Caki2 (cell line): ENCODE data around the gene RELL2. TPM values are rescaled to one million over a fixed set of nuclear protein-coding genes. Genes with fewer than 3 reads are reported as not detected.

Experiments
- DNase-seq: peaks from one replicate; pipeline ENCODE4 v3.0.0-alpha.2; 2015; ENCODE audit warnings: low read depth
- in situ Hi-C: cut with HindIII; loops from 2 replicates; pipeline ENCODE4 v1.10.0; 2016; ENCODE audit warnings: low sequenced_read_pairs, low pct_unique_long_range_greater_than_20kb, mixed read lengths
- total RNA-seq: library from RNA; depleted of rRNA; stranded (reverse); fragments of >200 nt; shearing (Covaris generic); gene quantifications from 2 replicates; pipeline ENCODE4 v1.2.3, GENCODE V29; 2014; ENCODE audit warnings: low replicate concordance

The RELL2 gene
- total RNA-seq, 1 experiment from 2014 or later: 2.6 TPM

DNA sequence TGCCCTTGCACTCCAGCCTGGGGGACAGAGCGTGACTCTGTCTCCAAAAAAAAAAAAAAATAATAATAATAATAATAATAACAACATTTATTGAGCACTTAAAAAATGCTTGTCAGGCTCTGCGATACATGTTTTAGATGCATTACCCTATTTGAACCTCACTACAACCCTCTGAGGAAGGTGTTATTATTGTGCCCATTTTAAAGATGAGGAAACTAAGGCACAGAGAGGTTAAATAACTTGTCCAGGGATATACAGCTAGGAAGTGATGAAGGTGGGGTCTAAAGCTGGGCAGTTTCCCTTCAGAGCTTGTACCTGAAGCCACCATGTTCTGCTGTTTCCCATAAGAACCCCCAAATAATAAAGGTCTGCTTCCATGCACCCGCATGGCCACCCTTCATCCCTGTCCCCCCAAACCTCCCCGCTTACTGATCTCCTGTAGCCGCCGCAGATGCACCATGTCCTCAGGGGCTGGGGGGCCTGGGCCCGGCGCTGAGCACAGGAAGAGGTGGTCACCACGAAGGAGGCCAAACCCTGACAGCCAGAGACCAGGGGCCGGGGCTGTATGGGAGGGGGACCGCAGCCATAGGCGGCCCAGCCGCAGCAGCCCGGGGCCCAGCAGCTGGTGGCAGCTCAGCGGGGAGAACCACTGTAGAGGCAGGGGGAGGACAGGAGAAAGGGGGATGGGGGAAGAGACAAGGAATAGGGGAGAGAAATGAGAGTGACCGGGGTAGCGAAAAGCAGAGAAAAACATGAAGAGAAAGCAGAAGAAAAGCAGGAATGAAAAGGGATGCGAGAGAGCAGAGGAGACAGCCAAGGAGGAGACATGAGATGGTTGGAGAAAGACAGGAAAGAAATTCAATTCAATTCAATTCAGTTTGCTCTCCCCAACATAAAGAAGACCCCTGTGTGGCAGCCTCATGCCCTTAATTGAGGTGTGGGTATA is 29.5 kb downstream of the RELL2 start:
- no peak for DNase-seq
- in situ Hi-C loops: no loop called here

DNA sequence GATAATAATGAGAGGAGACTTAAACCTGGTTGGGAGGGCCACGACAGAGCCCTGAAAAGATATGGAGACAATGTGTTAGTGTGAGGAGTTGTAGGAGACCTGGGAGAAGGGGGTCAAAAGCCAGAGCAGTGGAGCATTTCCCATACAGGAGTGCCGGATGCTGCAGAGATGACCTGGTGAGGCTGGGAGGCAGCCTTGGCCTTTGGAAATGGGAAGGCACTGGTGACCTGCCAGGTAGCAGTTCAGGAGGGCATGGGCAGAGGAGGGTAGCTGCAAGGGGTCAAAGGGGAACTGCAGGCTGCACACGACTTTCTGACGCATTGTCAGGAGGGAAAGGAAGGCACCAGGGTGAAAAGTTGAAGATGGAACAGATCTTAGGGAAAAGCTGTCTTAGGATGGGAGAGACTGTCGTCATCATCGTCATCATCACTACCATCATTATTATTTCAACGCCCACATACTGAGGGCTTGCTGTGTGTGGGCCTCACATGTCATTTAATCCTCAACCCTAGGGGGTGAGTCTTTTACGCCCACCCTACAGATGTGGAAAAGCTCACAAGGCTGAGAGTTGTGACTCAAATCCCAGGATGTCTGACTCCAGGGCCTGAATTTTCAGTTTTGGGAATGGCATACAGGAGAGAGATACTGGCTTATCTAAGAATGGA is 31.9 kb downstream of the RELL2 start:
- in situ Hi-C loops: no loop called here

DNA sequence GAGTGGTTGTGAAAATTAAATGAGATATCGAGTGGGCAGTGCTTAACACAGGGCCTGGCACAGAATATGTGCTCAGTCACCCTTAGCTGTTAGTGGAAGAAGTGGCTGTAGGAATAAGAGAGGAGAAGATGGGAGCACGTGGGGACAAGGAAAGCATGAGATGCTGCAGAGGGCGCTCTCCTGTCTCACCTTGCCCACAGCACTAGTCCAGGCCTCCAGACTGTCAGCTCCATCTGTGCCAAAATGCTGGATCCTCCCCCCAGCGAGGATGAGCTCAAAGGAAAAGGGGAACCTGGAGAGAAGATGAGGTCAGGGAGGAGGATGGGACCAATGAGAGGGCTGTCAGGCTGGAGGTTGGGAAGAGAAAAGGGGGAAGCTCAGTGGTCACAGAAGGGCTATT is 32.7 kb downstream of the RELL2 start:
- in situ Hi-C loops: no loop called here
- DNase-seq: no peak

More for the DNA sequence above, 31.9 kb downstream of the RELL2 start:
- no peak for DNase-seq

DNA sequence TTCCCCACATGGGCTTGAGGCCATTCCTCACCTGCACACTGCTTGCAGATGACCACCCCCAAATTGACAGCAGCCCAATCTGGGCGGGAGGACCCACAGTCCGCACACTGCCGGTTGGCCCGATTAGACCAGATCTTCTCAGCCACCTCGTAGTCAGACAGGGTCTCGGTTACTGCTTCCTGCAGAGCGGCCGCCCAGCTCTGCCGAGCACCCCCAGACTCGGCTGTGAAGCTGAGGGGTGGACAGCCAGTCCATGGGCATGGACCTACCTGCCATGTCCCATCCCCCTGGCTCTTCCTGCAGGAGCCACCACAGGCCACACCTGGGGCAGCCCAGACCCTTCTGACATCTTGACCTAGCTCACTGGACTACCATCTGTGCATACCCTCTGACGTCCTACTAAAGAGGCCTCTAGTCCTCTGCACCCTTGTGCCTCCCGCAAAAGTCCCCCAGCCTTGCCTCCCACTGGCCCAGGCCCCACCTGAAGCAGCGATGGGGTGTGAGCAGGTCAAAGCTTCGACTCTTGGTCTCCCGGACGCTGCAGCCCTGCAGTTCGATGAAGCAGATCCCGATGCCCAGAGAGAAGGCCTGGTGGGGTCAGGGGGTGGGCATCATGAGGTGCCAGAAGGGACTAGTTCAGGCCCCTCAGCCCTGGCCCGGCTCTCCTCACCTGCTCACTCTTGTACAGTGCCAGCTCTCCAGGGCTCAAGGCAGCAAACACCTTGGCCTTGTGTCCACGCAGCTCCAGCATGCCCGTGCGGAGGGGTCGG is 35.5 kb downstream of the RELL2 start:
- no peak for DNase-seq
- in situ Hi-C loops: no loop called here

DNA sequence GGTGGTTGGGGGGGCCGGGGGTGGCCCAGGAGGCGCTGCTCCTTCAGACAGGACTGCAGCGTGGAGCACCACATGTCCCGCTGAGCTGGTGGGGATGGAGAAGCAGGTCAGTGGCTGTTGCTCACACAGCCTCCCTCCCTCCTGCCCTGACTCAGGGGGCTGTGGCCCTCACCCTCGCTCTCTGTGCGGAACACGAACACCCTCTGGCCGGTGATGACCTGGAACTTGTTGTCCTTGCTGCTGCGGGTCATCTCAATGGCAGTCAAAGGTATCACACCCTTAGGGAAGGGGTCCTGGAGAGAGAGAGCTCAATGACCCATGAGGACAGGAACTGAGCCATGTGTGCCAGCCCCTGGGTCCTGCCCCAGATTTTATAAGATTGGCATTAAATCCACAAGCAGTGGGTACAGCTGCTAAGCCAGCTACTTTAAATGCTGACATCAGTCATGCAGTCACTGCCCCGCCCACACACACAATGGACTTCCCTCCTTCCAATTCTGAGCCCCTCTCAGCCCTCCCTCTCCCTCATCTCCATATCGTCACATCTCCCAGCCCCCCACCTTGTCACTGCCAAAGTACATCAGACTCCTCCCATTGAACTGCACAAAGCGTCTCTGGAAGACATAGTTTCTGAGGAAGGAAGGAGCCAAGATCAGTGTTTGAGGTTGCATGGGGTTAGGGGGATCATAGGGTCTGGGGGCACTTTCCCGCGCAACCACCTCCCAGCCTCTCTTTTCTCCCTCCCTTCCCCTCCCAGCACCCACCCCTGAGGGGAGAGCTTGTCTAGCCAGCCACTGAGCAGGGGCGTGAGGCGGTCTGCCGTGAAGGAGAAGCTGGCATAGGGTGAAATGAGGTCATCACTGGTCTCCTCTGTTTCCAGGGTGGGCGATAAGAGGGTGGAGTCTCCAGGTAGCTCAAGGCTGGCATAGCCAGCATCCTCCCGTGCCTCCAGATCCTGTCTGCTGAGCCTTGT is 36.3 kb downstream of the RELL2 start:
- DNase-seq: no peak
- in situ Hi-C loops: no loop called here

DNA sequence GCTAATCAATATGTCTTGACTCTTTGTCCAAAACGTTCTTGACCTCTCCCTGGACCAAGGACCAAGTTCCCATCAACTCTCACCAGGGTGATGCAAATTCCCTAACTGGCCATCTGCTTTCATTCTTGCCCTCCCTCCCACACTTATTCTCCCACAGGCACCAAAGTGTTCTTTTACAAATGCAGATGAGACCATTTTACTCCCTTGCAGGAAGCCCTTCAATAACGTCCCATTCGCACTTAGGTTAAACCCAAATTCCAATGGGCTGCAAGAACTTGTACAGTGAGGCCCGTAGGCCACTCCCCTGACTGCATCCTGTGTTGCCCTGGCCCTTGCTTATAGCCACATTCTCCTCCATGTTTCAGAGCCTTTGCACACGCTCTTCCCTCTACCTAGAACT is 38.0 kb downstream of the RELL2 start:
- no peak for DNase-seq
- in situ Hi-C loops: no loop called here

DNA sequence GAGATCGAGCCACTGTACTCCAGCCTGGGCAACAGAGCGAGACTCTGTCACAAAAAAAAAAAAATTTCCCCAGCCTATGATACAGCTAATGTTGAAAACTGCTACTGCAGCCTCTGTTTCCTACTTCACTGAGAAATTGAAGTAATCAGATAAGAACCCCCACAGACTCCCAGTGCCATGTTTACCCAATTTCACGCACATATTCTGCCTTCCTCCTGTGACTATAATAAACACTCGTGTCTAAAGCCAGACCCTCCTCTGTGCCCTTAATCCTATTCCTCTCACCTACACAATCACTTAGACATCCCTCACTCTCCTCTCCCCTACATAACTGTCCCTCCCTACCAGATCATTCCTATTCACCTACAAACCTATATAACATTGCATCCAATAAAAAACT is 38.9 kb downstream of the RELL2 start:
- no peak for DNase-seq
- in situ Hi-C loops: no loop called here

DNA sequence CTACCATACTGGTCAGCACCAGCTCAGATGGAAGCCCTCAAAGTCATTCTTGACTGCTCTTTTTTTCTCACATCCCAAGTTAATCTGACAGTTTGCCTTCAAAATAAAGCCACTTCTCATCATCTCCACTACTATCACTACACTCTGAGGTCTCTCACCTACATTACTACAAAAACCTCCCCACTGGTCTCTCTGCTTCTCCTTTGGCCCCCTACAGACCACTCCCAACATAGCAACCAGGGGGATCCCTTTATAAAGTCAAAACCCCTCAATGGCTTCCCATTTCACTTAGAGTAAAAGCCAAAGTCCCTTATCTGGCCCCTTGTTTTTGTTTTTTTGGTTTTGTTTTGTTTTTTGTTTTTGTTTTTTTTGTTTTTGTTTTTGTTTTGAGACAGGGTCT is 40.6 kb downstream of the RELL2 start:
- in situ Hi-C loops: no loop called here
- no peak for DNase-seq

DNA sequence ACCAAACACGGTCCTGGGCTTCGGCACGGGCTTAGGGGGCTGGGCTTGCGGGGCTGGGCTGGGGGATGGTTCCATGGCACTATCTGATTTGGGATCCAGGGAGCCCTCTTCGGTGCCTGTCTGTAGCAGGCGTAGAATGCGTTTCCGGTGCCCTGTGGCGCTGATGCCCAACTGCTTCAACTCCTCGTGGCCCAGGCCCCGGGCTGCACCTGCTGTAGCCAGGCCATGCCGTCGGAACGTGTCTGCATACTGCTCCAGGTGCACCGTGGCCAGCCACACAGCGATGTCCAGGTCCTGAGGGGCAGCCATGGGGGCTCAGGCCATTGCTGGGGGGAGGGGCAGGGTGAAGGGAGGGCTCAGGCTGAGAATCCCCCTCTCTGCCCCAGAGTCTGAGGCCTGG is 43.4 kb downstream of the RELL2 start:
- in situ Hi-C loops: no loop called here
- no peak for DNase-seq

DNA sequence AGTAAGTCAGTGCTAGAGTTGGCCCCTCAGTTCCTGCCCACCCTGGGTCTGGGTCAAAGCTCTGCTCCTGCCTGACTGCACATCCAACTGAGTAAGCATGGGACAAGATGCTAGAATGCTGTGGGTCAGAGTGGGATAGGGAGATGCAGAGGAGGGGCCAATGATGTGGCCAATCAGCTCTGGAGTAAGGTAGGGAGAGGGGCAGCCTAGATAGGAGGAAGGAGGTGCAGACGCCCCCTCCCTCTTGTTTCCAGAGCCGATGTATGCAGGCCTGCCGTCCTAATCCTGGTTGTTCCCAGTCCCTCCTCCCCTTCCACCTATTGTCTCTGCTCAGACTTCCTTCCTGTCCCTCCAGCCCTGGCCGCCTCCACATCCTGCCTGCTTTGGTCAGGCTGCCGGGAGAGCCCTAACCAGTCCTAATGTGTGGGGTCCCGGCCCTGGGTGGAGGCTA is 44.0 kb downstream of the RELL2 start:
- DNase-seq: no peak
- in situ Hi-C loops: no loop called here

DNA sequence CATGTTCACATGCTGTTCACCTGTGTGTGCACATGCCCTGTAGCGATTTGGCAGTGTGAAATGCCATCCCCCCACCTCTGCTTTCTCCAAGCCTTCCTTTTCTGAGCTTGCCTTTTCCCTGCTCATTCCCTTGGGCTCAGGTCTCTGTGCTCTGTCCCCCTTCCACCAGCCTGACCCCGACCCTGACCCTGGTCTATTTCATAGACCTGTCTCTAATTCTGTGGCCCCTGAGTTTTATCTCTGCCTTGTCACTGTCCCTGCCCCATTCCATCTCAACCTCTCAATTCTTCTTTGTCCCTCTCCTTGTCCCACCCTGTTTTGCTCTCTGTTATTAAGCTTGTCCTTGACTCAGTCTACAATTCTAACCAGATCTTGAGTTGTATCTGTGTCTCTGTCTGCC is 44.5 kb downstream of the RELL2 start:
- in situ Hi-C loops: no loop called here
- DNase-seq: no peak

DNA sequence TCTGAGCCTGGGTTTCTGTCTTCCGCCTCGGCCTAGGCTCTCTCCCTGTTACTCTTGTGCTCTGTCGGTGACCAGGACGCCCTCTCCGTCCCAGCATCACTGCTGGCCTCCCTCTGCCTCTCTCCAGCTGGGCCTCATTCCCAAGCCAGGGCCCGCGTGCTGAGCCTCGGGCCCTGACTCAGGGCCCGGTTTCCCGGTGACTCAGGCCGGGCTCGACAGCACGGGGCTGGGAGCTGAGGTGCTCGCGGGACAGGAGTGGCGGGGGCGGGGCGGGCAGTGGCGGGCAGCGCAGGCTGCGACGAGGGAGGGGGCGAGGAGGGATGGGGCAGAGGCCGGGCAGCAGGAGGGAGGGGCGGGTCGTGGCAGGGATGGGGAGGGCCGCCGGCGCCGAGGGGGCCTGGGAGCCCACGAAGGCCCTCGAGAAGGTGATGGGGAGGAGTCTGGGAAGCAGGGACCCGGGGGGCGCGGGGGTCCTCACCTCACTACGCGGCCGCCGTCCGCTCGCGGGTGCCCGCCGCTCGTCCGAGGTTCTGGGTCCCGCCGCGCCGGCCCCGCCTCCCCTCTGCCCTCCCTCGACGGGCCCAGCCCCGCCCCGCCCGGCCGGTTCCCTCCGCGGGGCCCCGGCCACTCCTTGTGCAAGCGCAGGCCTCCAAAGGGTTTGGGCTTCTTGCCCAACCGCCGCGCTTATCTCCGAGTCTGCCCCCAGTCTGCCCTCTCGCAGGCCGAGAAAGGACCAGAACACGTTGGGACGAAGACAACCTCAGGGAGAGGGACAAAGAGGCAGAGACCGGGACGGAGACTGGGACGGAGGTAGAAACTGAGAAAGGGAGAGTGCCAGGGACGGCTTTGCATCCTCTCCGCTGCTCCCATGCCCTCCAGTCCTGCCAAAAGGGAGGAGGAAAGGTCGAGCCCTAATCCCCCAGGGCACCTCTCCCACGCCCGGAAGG is 45.2 kb downstream of the RELL2 start, which contains the start of gene ARAP3:
TSS of gene ARAP3 (minus strand) at position 536 of the 947 bp plus-strand sequence. CDS start 1,744 bp downstream, outside the sequence.
- DNase-seq: peak; percentile 68
- in situ Hi-C loops: no loop called here

DNA sequence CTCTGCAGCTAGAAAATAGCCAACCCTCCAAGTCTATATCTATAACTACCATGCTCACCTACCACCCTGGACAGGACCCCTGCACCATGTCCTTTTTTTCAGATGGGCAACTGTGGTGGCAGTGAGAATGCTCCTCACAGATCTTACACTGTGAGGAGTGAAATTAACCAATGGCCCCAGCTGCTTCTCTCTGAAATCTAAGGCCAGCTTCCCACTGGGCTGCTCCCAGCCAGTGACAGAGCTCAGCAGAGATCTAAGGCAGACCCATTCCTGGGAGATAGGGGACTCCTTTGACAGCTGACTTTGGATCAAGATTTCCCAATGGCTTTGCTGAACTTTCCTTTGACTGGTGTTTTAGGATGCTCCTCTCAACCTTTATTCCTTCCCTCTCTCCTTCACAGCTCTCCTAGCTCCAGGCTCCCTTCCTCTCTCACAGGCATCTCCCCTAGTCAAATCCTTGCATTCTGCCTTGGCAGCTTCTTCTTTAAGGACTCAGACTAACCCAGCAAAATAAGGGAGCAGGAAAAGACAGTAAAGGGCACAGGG is 46.9 kb downstream of the RELL2 start:
- DNase-seq: no peak
- in situ Hi-C loops: no loop called here

DNA sequence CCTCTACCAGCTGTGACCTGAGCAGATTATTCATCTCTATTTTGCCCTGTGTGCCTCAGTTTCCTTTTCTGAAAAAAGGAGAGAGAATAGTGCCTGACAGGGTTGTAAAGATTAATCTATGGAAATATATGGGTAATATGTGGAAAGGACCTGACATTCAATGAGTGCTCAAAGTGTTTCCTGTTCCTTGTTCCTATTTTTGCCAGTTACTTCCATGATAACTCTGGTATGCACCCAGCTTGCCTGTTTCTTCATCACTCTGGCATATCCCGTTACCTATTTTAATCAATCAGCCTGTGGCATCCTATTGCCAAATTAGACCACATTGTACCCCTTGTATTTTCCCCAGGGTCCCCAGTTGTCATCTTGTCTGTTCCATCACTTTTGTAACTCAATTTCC is 48.8 kb downstream of the RELL2 start:
- in situ Hi-C loops: no loop called here
- DNase-seq: no peak

DNA sequence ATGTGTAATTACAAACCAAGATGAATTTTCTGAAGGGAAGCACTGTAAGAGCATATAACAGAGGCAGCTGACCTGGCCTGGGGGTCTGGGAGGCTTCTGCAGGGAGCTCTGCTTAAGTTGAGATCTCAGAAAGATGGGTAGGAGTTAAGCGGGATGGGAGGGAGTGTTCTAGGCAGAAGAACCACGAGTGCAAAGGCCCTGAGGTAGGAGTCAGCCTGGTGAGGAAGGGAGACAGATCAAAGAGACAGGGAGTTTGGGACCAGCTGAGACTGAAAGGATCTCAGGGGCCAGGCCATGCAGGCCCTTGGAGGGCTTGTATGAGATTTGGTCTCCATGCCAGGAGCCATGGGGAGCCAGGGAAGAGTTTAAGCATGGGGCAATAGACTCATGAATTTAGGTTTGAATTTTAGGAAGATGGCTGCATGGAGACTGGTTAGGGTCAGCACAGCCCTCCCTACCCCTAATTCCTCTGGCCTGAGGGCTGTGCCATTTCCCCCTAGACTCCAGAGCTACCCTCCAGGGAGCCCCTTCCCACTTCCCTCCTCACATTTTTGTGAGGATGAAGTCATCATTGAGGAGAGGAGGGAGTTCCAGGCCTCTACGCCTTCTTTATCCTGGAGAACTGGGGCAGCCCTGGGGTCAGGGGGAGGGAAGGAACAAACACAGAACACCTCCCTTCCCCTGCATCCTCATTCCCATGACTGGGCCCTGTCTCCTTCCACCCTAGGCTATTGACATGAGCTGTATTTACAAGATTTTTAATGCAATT is 50.0 kb downstream of the RELL2 start:
- in situ Hi-C loops: no loop called here
- DNase-seq: no peak
